GM13977 (cell line): Measurements from ENCODE around the gene MGAT5B.

Experiments
- DNase-seq: peaks from one replicate; pipeline ENCODE4 v3.0.0; 2012; ENCODE audit warnings: low spot score
- CTCF ChIP-seq: IDR thresholded peaks from 2 replicates; pipeline ENCODE4 v1.5.1; 2012; ENCODE audit warnings: mild to moderate bottlenecking, control low read depth; ENCODE audit not compliant: insufficient read depth; ENCODE audit errors: extremely low read depth, missing control alignments
- in situ Hi-C: fragments of 300-500 bp; cut with MboI; formaldehyde crosslinking; loops from one replicate; pipeline ENCODE4 v1.12.0; 2022; ENCODE audit warnings: low sequenced_read_pairs, low pct_unique_long_range_greater_than_20kb, mixed read lengths, inconsistent platforms; ENCODE audit not compliant: unreplicated experiment

The MGAT5B gene

DNA sequence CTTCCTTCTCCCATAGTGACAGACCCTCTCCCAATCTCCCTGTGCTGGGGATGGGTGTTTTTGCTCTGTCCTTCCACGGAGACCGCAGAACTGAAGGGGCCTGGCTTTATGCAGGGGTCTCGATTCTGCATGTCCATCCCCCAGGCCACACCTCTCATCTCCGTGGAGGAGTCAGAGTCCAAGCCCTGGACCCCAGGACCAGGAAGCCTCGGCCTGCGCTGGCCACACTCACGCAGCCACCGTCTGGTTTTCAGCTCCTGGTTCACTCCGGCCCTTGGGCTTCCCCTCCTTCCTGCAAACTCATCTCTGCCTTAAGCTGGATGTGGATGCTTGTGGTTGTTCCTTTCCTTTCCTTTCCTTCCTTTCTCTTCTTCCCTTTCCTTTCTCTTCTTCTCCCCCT is 90.8 kb downstream of the MGAT5B start:
- no peak for DNase-seq
- TF ChIP-seq CTCF, result no peak
- in situ Hi-C loops, result no loop called here

DNA sequence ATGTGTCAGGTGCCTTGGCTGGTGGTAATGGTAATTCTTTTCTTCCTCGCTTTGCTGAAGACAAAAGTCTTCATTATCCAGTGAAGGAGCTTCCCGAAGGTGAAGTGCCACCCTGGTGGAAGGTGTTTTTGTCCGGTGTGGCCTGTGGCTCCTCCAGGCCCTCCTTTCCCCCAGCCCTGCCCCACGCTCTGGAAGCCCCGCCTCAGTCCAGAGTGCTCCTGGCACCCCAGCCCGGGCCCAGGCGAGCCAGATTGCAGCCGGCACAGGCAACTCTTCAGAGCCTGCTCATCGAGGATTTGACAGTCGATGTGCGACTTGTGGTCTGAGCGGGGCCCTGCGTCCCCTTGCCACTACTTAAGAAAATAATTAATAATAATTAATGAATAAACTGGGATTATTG is 93.7 kb downstream of the MGAT5B start:
- no peak for TF ChIP-seq CTCF
- in situ Hi-C loops, result no loop called here
- DNase-seq, result no peak

DNA sequence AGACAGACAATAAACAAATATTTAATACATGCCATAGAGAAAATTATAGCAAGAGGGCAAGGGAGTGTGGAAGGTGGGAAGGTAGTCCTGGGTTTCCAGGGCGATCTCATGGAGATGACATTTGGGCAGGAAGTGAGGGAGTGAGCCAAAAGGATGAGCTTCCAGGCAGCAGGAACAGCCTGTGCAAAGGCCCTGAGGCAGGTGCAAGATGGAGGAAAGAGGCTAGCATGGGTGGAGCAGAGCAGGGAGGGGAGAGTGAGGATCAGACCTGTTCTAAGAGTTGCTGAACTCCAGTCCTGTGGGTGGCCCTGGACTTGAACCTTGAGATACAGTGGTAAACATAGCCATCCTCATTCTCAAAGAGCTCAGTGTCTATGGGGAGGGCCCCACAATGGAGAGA is 94.7 kb downstream of the MGAT5B start:
- no peak for TF ChIP-seq CTCF
- DNase-seq, result no peak
- in situ Hi-C loops, result no loop called here

- in situ Hi-C loops, result no loop called here
- no peak for TF ChIP-seq CTCF
- DNase-seq, result no peak
Measured at GRCh38 chr17:76966016-76966415, 97.8 kb downstream of the MGAT5B start.

GRCh38 chr17:76966486-76967181 is 98.4 kb downstream of the MGAT5B start:
- no peak for DNase-seq
- in situ Hi-C loops, result no loop called here
- no peak for TF ChIP-seq CTCF

- in situ Hi-C loops, result no loop called here
- no peak for DNase-seq
- no peak for TF ChIP-seq CTCF
Measured at GRCh38 chr17:76967762-76968161, 99.6 kb downstream of the MGAT5B start.
